Tibial nerve (tissue), 4 donors: ENCODE measurements around the gene EGFR.

Source experiments
- CTCF ChIP-seq, 5 experiments: fragments of 200-600 bp in 3 of 5; fragments of 450-650 bp in 2 of 5; sonication (generic) in 3 of 5; IDR thresholded peaks; one replicate each; pipeline ENCODE4 v1.5.1; 2016 to 2019; ENCODE audit warnings: antibody characterized with exemption in 5 of 5, mild to moderate bottlenecking in 3 of 5, moderate library complexity in 2 of 5
- EP300 ChIP-seq, 2 donors: sonication (generic); formaldehyde crosslinking; IDR thresholded peaks; one replicate each; pipeline ENCODE4 v1.6.1; 2017; ENCODE audit warnings: antibody characterized with exemption in 2 of 2, mild to moderate bottlenecking in 1 of 2

- no peak for TF ChIP-seq CTCF (IDR thresholded peaks at IDR 0.05)
- no peak for TF ChIP-seq EP300 (IDR thresholded peaks at IDR 0.05)
Observed at GRCh38 chr7:55104123-55104522, 85.3 kb downstream of the EGFR start.
